K562 (cell line): ENCODE results near the gene DIAPH1. TPM values are rescaled to one million over a fixed set of nuclear protein-coding genes. Genes with fewer than 3 reads are reported as not detected.

Experiments used
- ATAC-seq: fragments of 200-7000 bp; cut with Tn5 transposase; 3 replicates; pipeline ENCODE4 v1.9.1; 2020; ENCODE audit warnings: moderate library complexity
- BruUV-seq: library from RNA; stranded (reverse); fragments of 400-500 nt; replicated peaks from 2 replicates; lab custom pipeline; 2021; lab: Mats Ljungman, UMichigan
- CTCF ChIA-PET: fragments of 300-600 bp; formaldehyde crosslinking; extraction: SDS; loops from one replicate; lab custom pipeline; 2021; ENCODE audit warnings: low intra/inter-chr PET ratio; lab: Yijun Ruan, JAX
- POLR2A ChIA-PET: fragments of 300-600, 350-650 bp; sonication (Branson Sonifier 250); formaldehyde crosslinking; extraction: SDS; loops from one replicate; lab custom pipeline; 2021; ENCODE audit warnings: antibody characterized with exemption, inconsistent platforms; lab: Yijun Ruan, JAX
- DNase-seq, 4 experiments: peaks; one replicate each; pipeline versions ENCODE4 v3.0.0 to v3.0.0-alpha.2; 2011 to 2018; ENCODE audit warnings: low spot score in 3 of 4, mixed read lengths in 3 of 4; ENCODE audit errors: extremely low read depth in 1 of 4
- FAIRE-seq: peaks from 2 replicates; lab custom pipeline; 2011; peaks lifted over from hg19 to GRCh38; lab: Jason Lieb, UNC
- H2AFZ ChIP-seq: 2 replicates; pipeline ENCODE4 v1.6.0; 2011; ENCODE audit warnings: low read depth, low read length, control low read depth, inconsistent platforms
- H3K27ac ChIP-seq: fragments of 200-600 bp; 3 replicates; pipeline ENCODE4 v1.8.0; 2011; ENCODE audit warnings: low read depth, mild to moderate bottlenecking, control low read depth, inconsistent platforms, low read length, moderate library complexity, mixed read lengths; ENCODE audit errors: extremely low read depth
- H3K27me3 ChIP-seq, 2 experiments: fragments of 300-600 bp in 1 of 2; 2 replicates in 1 of 2; 3 replicates in 1 of 2; pipeline versions ENCODE4 v1.6.0 to v1.8.0; 2011; ENCODE audit warnings: inconsistent platforms in 2 of 2, low read length in 2 of 2, mild to moderate bottlenecking in 1 of 2, mixed read lengths in 1 of 2, moderate library complexity in 1 of 2; ENCODE audit not compliant: control insufficient read depth in 2 of 2, insufficient read depth in 2 of 2
- H3K36me3 ChIP-seq: fragments of 300-600 bp; 3 replicates; pipeline ENCODE4 v1.8.0; 2011; ENCODE audit warnings: mild to moderate bottlenecking, low read length, inconsistent platforms; ENCODE audit not compliant: control insufficient read depth, insufficient read depth
- H3K4me1 ChIP-seq, 2 experiments: fragments of 200-600 bp in 1 of 2; replicated peaks in 1 of 2; 2 replicates in 1 of 2; 3 replicates in 1 of 2; pipeline versions ENCODE4 v1.5.1 to v1.8.0; 2011; ENCODE audit warnings: inconsistent platforms in 2 of 2, low read length in 2 of 2, mild to moderate bottlenecking in 1 of 2, mixed read lengths in 1 of 2, moderate library complexity in 1 of 2; ENCODE audit not compliant: control insufficient read depth in 2 of 2, insufficient read depth in 2 of 2
- H3K4me2 ChIP-seq: 2 replicates; pipeline ENCODE4 v1.6.1; 2011; ENCODE audit warnings: low read length, control low read depth, inconsistent platforms, mixed read lengths; ENCODE audit not compliant: insufficient read depth
- H3K4me3 ChIP-seq: fragments of 200-600 bp; sonication (generic), shearing (Covaris generic); 2 replicates; pipeline ENCODE4 v1.5.1; 2016; ENCODE audit warnings: control low read depth, inconsistent platforms
- H3K79me2 ChIP-seq: fragments of 200-600 bp; 3 replicates; pipeline ENCODE4 v1.8.0; 2011; ENCODE audit warnings: low read length, inconsistent platforms; ENCODE audit not compliant: control insufficient read depth, insufficient read depth
- H3K9ac ChIP-seq, 2 experiments: 2 replicates each; pipeline versions ENCODE4 v1.6.0 to v1.6.1; 2011; ENCODE audit warnings: low read depth in 2 of 2, low read length in 2 of 2, control low read depth in 1 of 2, inconsistent platforms in 1 of 2, mild to moderate bottlenecking in 1 of 2, mixed read lengths in 1 of 2; ENCODE audit not compliant: insufficient read depth in 1 of 2
- H3K9me1 ChIP-seq: one replicate; pipeline ENCODE4 v1.6.0; 2011; ENCODE audit warnings: inconsistent platforms, mild to moderate bottlenecking, low read length, moderate library complexity; ENCODE audit not compliant: control insufficient read depth, insufficient read depth
- H3K9me3 ChIP-seq: replicated peaks from 2 replicates; pipeline ENCODE4 v1.5.1; 2011; ENCODE audit warnings: low read depth, low read length, inconsistent platforms; ENCODE audit not compliant: control insufficient read depth, insufficient read depth
- H4K20me1 ChIP-seq: replicated peaks from 2 replicates; pipeline ENCODE4 v1.6.1; 2011; ENCODE audit warnings: low read length, inconsistent platforms, mixed read lengths; ENCODE audit not compliant: control insufficient read depth, insufficient read depth
- CEBPG ChIP-seq, 3 experiments: fragments of 200-800 bp in 1 of 3; sonication (Bioruptor generic) in 1 of 3; sonication (generic) in 1 of 3; formaldehyde crosslinking in 1 of 3; IDR thresholded peaks in 2 of 3; conservative IDR thresholded peaks in 1 of 3; 2 replicates each; pipeline versions ENCODE4 v1.6.1 to v1.8.0; 2016 to 2022; ENCODE audit warnings: missing compliant biosample characterization in 2 of 3, missing genetic modification characterization in 2 of 3, mild to moderate bottlenecking in 1 of 3, missing genetic modification reagents in 1 of 3
- E2F5 ChIP-seq: sonication (generic); formaldehyde crosslinking; IDR thresholded peaks from 2 replicates; pipeline ENCODE4 v1.8.0; 2022; ENCODE audit warnings: mild to moderate bottlenecking, missing genetic modification reagents
- ELK1 ChIP-seq: sonication (generic); formaldehyde crosslinking; IDR thresholded peaks from 2 replicates; pipeline ENCODE4 v1.8.1; 2022; ENCODE audit warnings: missing genetic modification reagents
- FOSL1 ChIP-seq: fragments of 200-800 bp; sonication (Bioruptor generic); conservative IDR thresholded peaks from 2 replicates; pipeline ENCODE4 v1.6.1; 2016; ENCODE audit warnings: missing genetic modification characterization, missing compliant biosample characterization
- FOXA3 ChIP-seq, 2 experiments: fragments of 450-650 bp in 1 of 2; sonication (generic) in 1 of 2; formaldehyde crosslinking; IDR thresholded peaks in 1 of 2; conservative IDR thresholded peaks in 1 of 2; 2 replicates each; pipeline versions ENCODE4 v1.4.0 to v1.8.0; 2020 to 2022; ENCODE audit warnings: mild to moderate bottlenecking in 2 of 2, missing genetic modification reagents in 1 of 2
- GTF2B ChIP-seq: IDR thresholded peaks from 2 replicates; pipeline ENCODE4 v1.6.1; 2011; ENCODE audit not compliant: insufficient read length; ENCODE audit errors: extremely low read depth
- HMGXB4 ChIP-seq: sonication (generic); formaldehyde crosslinking; IDR thresholded peaks from 2 replicates; pipeline ENCODE4 v1.8.1; 2023; ENCODE audit warnings: mild to moderate bottlenecking, missing genetic modification reagents
- MBD1 ChIP-seq: fragments of 250-450 bp; sonication (Bioruptor Pico); IDR thresholded peaks from 2 replicates; pipeline ENCODE4 v1.8.0; 2022; ENCODE audit warnings: inconsistent platforms
- RBM17 ChIP-seq: fragments of 200-400 bp; formaldehyde crosslinking; IDR thresholded peaks from 2 replicates; pipeline ENCODE4 v1.6.1; 2017; ENCODE audit warnings: low read depth, mild to moderate bottlenecking, low read length, borderline replicate concordance
- ZNF165 ChIP-seq: fragments of 250-450 bp; sonication (Bioruptor Pico); IDR thresholded peaks from 2 replicates; pipeline ENCODE4 v1.4.0; 2020; ENCODE audit warnings: borderline replicate concordance
- ZNF175 ChIP-seq: fragments of 200-800 bp; sonication (Bioruptor generic); IDR thresholded peaks from 2 replicates; pipeline ENCODE4 v1.6.1; 2016; ENCODE audit warnings: low read depth, mild to moderate bottlenecking, missing genetic modification characterization, missing compliant biosample characterization
- WGBS: fragments of 100-300 bp; shearing (Covaris generic); methylation state at CpG from one replicate; pipeline ENCODE4 v1.1.6; 2016; ENCODE audit warnings: low coverage, mixed read lengths; ENCODE audit not compliant: insufficient coverage; ENCODE audit errors: missing lambda C conversion rate; 5-methylcytosine and 5-hydroxymethylcytosine counted together
- in situ Hi-C: fragments of 300-500 bp; cut with MboI; formaldehyde crosslinking; loops from 4 replicates; pipeline ENCODE4 v1.15.0; 2018; ENCODE audit warnings: inconsistent platforms, mixed read lengths
- intact Hi-C: fragments of 100-400 bp; cut with micrococcal nuclease; formaldehyde crosslinking; loops from 2 replicates; pipeline ENCODE4 v1.14.2; 2022
- polyA plus RNA-seq, 8 experiments: library from polyadenylated mRNA; depleted of rRNA in 4 of 8; stranded (reverse) in 5 of 8; unstranded in 3 of 8; fragments of >200 nt; fragmentation: Nextera tagmentation in 2 of 8; fragmentation: Illumina TruSeq in 1 of 8; extraction: Ambion mirVana in 2 of 8; extraction: Trizol in 1 of 8; gene quantifications; 2 replicates each; pipeline versions ENCODE4 v1.2.1 to v1.2.3, GENCODE V29; 2011 to 2014; ENCODE audit warnings: inconsistent platforms in 1 of 8, missing spikeins in 1 of 8
- total RNA-seq, 7 experiments: library from RNA; depleted of rRNA in 6 of 7; stranded (reverse); fragments of >200 nt in 6 of 7; fragmentation: Illumina TruSeq in 2 of 7; extraction: Trizol in 2 of 7; gene quantifications; 2 replicates each; pipeline versions ENCODE4 v1.2.1 to v1.2.3, GENCODE V29; 2011 to 2021; ENCODE audit warnings: low replicate concordance in 1 of 7

The DIAPH1 gene
- total and polyA plus RNA-seq, 9 of the 15 experiments (the other 6 are each of a cell fraction or from before 2014, with no cell fraction given), result 60.8 to 328 (median 97.8) TPM

GRCh38 chr5:141522301-141522700 lies 96.5 kb downstream of the DIAPH1 start (continued):
- no peak for TF ChIP-seq E2F5 (CRISPR knock-in tag)

- no peak overlapping the region for H3K9ac ChIP-seq
- no peak overlapping the region for H3K4me2 ChIP-seq
- peak in 2 of 4 experiments; percentile 36 to 53 for DNase-seq
- H4K20me1 ChIP-seq, result no peaks in the 10 kb centered on the region; the same call in 1 of the 2 replicates
- ChIA-PET POLR2A (interaction anchor here (0.7 to 1.0 kb wide), 4 partner anchors 10 to 550 kb away, joined by 3 read pairs; partner anchors contain the start of gene PCDHGB1), CTCF (no interaction called here)
- H3K27me3 ChIP-seq, result no peaks in the 10 kb centered on the region
- H3K27ac ChIP-seq, result peak overlapping the region; percentile 32; the same call in 2 of the 3 replicates
- no peaks in the 10 kb centered on the region for H3K9me1 ChIP-seq
- H3K36me3 ChIP-seq, result peaks cover 99% of the 10 kb centered on the region
- no TSS peak for BruUV-seq
- ATAC-seq, result peak; percentile 15; the same call in 2 of the 3 replicates
- peak; percentile 67 for FAIRE-seq
- H3K9me3 ChIP-seq, result no peaks in the 10 kb centered on the region
- H3K79me2 ChIP-seq, result no peaks in the 10 kb centered on the region
- intact Hi-C loops (loop anchor here (5.0 kb wide), 1 partner anchor 109 kb away; the partner anchor contains the start of gene PCDHGA10), in situ Hi-C loops (loop anchor here (5.0 kb wide), 1 partner anchor 99 kb away; the partner anchor contains the start of gene PCDHGA11)
- 52% methylated on average over 2 of the region's 2 CpGs for WGBS
- no peak overlapping the region for H3K4me3 ChIP-seq
- H2AFZ ChIP-seq, result no peak overlapping the region
- H3K4me1 ChIP-seq, result peaks cover 0 to 7% of the 10 kb centered on the region in 2 experiments; a peak in 2 of 5 replicates
- TF ChIP-seq FOSL1 (peak; percentile 99), CEBPG (CRISPR knock-in tag; IDR thresholded peaks at IDR 0.05) (peak; percentile 78), CEBPG (tag; conservative IDR thresholded peaks at IDR 0.05 in 1 of 2, IDR thresholded peaks at IDR 0.05 in 1 of 2) (peak; percentile 56 to 86; a peak in 3 of 4 replicates), HMGXB4 (no peak), ELK1 (CRISPR knock-in tag) (no peak), FOXA3 (CRISPR knock-in tag; conservative IDR thresholded peaks at IDR 0.05 in 1 of 2, IDR thresholded peaks at IDR 0.05 in 1 of 2) (peak; percentile 50 to 72; a peak in 3 of 4 replicates), MBD1 (CRISPR knock-in tag) (no peak), ZNF175 (CRISPR knock-in tag) (0 out of 2 replicates have a peak, but pooled peaks have one; percentile 24), RBM17 (no peak), GTF2B (no peak), ZNF165 (CRISPR knock-in tag) (no peak)
Observed at GRCh38 chr5:141521244-141521781, 97.5 kb downstream of the DIAPH1 start.
